PC-9 (cell line): ENCODE data around the gene CPVL. TPM values are rescaled to one million over a fixed set of nuclear protein-coding genes. Genes with fewer than 3 reads are reported as not detected.

Experiments
- BruUV-seq: library from RNA; stranded (reverse); fragments of 400-500 nt; replicated peaks from 2 replicates; lab custom pipeline; 2021; lab: Mats Ljungman, UMichigan
- CTCF ChIA-PET: fragments of 300-600 bp; sonication (Branson Sonifier 250); formaldehyde crosslinking; loops from one replicate; lab custom pipeline; 2022; ENCODE audit warnings: antibody characterized with exemption; lab: Charles Lee
- POLR2A ChIA-PET: fragments of 300-600 bp; sonication (Branson Sonifier 250); formaldehyde crosslinking; loops from one replicate; lab custom pipeline; 2022; ENCODE audit warnings: antibody characterized with exemption; ENCODE audit not compliant: unreplicated experiment; lab: Charles Lee
- DNase-seq, 2 experiments: peaks; one replicate each; pipeline versions ENCODE4 v3.0.0 to v3.0.0-alpha.2; 2015 to 2022; ENCODE audit warnings: mixed read lengths in 1 of 2
- H2AFZ ChIP-seq: fragments of 200-600 bp; sonication (generic); 2 replicates; pipeline ENCODE4 v1.8.1; 2017; ENCODE audit warnings: antibody characterized with exemption
- H3F3A ChIP-seq: fragments of 200-600 bp; sonication (generic); 2 replicates; pipeline ENCODE4 v1.8.1; 2017; ENCODE audit warnings: antibody characterized with exemption, mild to moderate bottlenecking, low read depth; ENCODE audit not compliant: insufficient read depth
- H3K27ac ChIP-seq: fragments of 200-600 bp; sonication (generic); 2 replicates; pipeline ENCODE4 v1.6.1; 2016; ENCODE audit warnings: mixed run types
- H3K27me3 ChIP-seq: fragments of 200-600 bp; sonication (generic); 2 replicates; pipeline ENCODE4 v1.6.1; 2016; ENCODE audit warnings: low read depth, mixed run types; ENCODE audit not compliant: insufficient read depth
- H3K36me3 ChIP-seq: fragments of 200-600 bp; sonication (generic); 2 replicates; pipeline ENCODE4 v1.6.1; 2016; ENCODE audit warnings: low read depth, mixed run types
- H3K4me1 ChIP-seq: fragments of 200-600 bp; sonication (generic); replicated peaks from 2 replicates; pipeline ENCODE4 v1.6.1; 2016; ENCODE audit warnings: mixed run types; ENCODE audit not compliant: insufficient read depth
- H3K4me2 ChIP-seq: fragments of 200-600 bp; sonication (generic); 2 replicates; pipeline ENCODE4 v1.6.1; 2017; ENCODE audit warnings: mixed run types
- H3K4me3 ChIP-seq: fragments of 200-600 bp; sonication (generic); 2 replicates; pipeline ENCODE4 v1.6.1; 2016; ENCODE audit warnings: mixed run types
- H3K79me2 ChIP-seq: fragments of 200-600 bp; sonication (generic); 2 replicates; pipeline ENCODE4 v1.6.1; 2017; ENCODE audit warnings: low read depth, mixed run types
- H3K9me2 ChIP-seq: fragments of 200-600 bp; sonication (generic); 2 replicates; pipeline ENCODE4 v1.8.1; 2017; ENCODE audit warnings: mild to moderate bottlenecking; ENCODE audit not compliant: insufficient read depth
- H3K9me3 ChIP-seq: fragments of 200-600 bp; sonication (generic); 2 replicates; pipeline ENCODE4 v1.8.1; 2016; ENCODE audit warnings: low read depth; ENCODE audit not compliant: insufficient read depth
- H4K20me1 ChIP-seq: fragments of 200-600 bp; sonication (generic); 2 replicates; pipeline ENCODE4 v1.8.1; 2017; ENCODE audit not compliant: insufficient read depth
- EZH2 ChIP-seq: fragments of 200-600 bp; sonication (generic); IDR thresholded peaks from 2 replicates; pipeline ENCODE4 v1.8.0; 2017; ENCODE audit warnings: antibody characterized with exemption, low read depth
- intact Hi-C: fragments of 100-400 bp; cut with micrococcal nuclease; formaldehyde crosslinking; loops from one replicate; pipeline ENCODE4 v1.10.0; 2022; ENCODE audit not compliant: unreplicated experiment
- total RNA-seq: library from RNA; stranded (reverse); gene quantifications from 2 replicates; pipeline ENCODE4 v1.2.3, GENCODE V29; 2021
- TF ChIP-seq, protein P1 (sequence below): fragments of 200-600 bp; sonication (generic); conservative IDR thresholded peaks from 2 replicates; pipeline ENCODE4 v1.6.1; 2017; ENCODE audit warnings: mixed run types, antibody characterized with exemption, mild to moderate bottlenecking, moderate library complexity

CPVL gene
- total RNA-seq, 1 experiment from 2014 or later = not detected

DNA sequence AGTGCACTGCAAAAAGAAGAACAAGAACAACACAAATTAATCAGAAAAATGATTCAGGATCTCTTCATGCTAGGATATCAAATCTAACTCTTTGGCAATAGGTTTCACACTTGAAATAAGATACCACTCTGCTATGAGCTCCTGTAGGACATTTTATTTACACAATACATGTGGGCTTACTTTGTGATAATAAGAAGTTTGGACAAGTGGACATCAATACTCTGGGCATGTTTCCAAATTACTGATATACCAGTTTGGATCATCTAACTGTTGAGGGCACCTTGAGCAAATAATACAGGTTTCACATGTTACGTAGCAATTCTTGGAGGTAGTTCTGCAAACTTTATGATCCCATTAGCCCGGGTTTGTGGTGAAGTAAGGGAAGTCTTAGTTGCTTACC is 59.8 kb downstream of the CPVL start:
- no TSS peak for BruUV-seq
- POLR2A ChIA-PET = no interaction called here

DNA sequence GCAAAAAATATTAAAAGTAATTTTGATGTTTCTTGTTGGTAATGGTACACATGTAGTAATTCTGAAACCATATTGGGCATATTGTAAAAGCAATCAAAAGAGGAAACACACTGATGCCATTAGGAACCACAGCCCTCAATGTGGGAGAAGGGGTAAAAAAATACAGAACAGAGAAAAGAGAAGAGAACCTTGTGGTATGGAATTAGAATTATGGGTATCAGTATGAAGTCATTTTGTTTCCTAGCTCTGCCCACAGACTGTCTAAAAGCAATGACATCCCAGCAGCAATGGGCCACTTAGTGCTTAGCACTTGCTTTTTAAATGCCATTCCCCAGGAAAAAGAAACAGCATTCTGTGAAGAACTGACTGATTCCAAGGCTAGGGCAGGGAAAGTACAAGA is 61.5 kb downstream of the CPVL start:
- no peak for TF ChIP-seq EZH2
- TF ChIP-seq, protein P1, sequence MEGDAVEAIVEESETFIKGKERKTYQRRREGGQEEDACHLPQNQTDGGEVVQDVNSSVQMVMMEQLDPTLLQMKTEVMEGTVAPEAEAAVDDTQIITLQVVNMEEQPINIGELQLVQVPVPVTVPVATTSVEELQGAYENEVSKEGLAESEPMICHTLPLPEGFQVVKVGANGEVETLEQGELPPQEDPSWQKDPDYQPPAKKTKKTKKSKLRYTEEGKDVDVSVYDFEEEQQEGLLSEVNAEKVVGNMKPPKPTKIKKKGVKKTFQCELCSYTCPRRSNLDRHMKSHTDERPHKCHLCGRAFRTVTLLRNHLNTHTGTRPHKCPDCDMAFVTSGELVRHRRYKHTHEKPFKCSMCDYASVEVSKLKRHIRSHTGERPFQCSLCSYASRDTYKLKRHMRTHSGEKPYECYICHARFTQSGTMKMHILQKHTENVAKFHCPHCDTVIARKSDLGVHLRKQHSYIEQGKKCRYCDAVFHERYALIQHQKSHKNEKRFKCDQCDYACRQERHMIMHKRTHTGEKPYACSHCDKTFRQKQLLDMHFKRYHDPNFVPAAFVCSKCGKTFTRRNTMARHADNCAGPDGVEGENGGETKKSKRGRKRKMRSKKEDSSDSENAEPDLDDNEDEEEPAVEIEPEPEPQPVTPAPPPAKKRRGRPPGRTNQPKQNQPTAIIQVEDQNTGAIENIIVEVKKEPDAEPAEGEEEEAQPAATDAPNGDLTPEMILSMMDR = no peak

More for the DNA sequence above, 59.8 kb downstream of the CPVL start:
- H3K79me2 ChIP-seq = no peaks in the 10 kb centered on the region
- CTCF ChIA-PET = no interaction called here
- no peak overlapping the region for H2AFZ ChIP-seq
- H3K4me3 ChIP-seq = no peak overlapping the region
- no peak overlapping the region for H3K4me2 ChIP-seq
- H3K9me3 ChIP-seq = no peaks in the 10 kb centered on the region
- H3K27ac ChIP-seq = no peak overlapping the region
- DNase-seq = no peak
- no peaks in the 10 kb centered on the region for H3K9me2 ChIP-seq
- TF ChIP-seq EZH2 = no peak
- TF ChIP-seq, protein P1 = no peak
- no peaks in the 10 kb centered on the region for H3K4me1 ChIP-seq
- intact Hi-C loops = no loop called here
- H4K20me1 ChIP-seq = no peaks in the 10 kb centered on the region
- no peaks in the 10 kb centered on the region for H3K36me3 ChIP-seq
- H3F3A ChIP-seq = no peaks in the 10 kb centered on the region
- H3K27me3 ChIP-seq = no peaks in the 10 kb centered on the region; the same call in 1 of the 2 replicates

DNA sequence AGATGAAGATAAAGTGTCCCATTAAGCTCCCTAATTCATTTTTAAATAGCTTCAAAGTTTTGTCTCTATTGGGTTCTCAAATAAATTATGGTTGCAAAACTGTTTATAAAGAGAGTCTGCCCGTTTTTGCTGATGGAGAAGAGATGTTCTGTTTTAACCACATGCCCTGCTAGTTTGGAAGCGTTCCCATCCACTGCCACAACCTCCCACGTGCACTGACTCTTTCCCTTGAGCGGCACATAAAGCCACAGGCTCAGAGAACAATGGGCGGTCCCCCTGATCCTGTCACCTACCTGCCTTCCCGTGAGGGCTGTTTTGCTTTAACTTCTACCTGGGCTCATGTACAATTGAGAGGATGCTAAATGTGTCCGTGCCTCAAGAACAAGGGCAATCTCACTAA is 65.5 kb downstream of the CPVL start:
- no peak overlapping the region for H3K27ac ChIP-seq
- no peaks in the 10 kb centered on the region for H3K79me2 ChIP-seq
- DNase-seq = no peak
- no peaks in the 10 kb centered on the region for H3K27me3 ChIP-seq
- ChIA-PET POLR2A (no interaction called here), CTCF (no interaction called here)
- no peak overlapping the region for H3K4me3 ChIP-seq
- H3K4me2 ChIP-seq = no peak overlapping the region
- no peak overlapping the region for H2AFZ ChIP-seq
- no peaks in the 10 kb centered on the region for H3K4me1 ChIP-seq
- H3K9me3 ChIP-seq = no peaks in the 10 kb centered on the region
- no peaks in the 10 kb centered on the region for H3K9me2 ChIP-seq
- intact Hi-C loops = no loop called here
- no peaks in the 10 kb centered on the region for H4K20me1 ChIP-seq
- H3F3A ChIP-seq = no peaks in the 10 kb centered on the region
- TF ChIP-seq, protein P1 = no peak
- TF ChIP-seq EZH2 = no peak
- no peaks in the 10 kb centered on the region for H3K36me3 ChIP-seq
- no TSS peak for BruUV-seq

More for the DNA sequence above, 61.5 kb downstream of the CPVL start:
- Histone ChIP-seq H3K4me3 (no peak overlapping the region), H4K20me1 (no peaks in the 10 kb centered on the region), H3K4me2 (no peak overlapping the region), H3K27me3 (no peaks in the 10 kb centered on the region), H3K79me2 (no peaks in the 10 kb centered on the region), H3K9me3 (no peaks in the 10 kb centered on the region), H3F3A (no peaks in the 10 kb centered on the region), H2AFZ (no peak overlapping the region), H3K4me1 (no peaks in the 10 kb centered on the region), H3K9me2 (no peaks in the 10 kb centered on the region), H3K27ac (no peak overlapping the region), H3K36me3 (no peaks in the 10 kb centered on the region)
- CTCF ChIA-PET = no interaction called here
- no TSS peak for BruUV-seq
- intact Hi-C loops = no loop called here
- no peak for DNase-seq
- POLR2A ChIA-PET = no interaction called here
